ENCODE results near the gene ELAVL2. TPM values are rescaled to one million over a fixed set of nuclear protein-coding genes. Genes with fewer than 3 reads are reported as not detected.

The ELAVL2 gene
- total and polyA plus RNA-seq, 9 donors, result 2.1 to 5.6 (median 3.6) TPM

GRCh38 chr9:23698161-23698560, 127.9 kb downstream of the ELAVL2 start:
- Histone ChIP-seq H3K36me3 (ENCODE audit: control insufficient read depth, insufficient read depth, low read length) (no peaks in the 10 kb centered on the region), H3K27me3 (ENCODE audit: control insufficient read depth, insufficient read depth, low read length) (no peaks in the 10 kb centered on the region), H3K9me3 (replicated peaks; ENCODE audit: control insufficient read depth, low read depth, low read length) (no peaks in the 10 kb centered on the region), H3K4me3 (ENCODE audit: low read length) (no peak overlapping the region), H3K27ac (ENCODE audit: low read length) (no peak overlapping the region), H3K4me1 (ENCODE audit: control insufficient read depth, insufficient read depth, low read length) (no peaks in the 10 kb centered on the region)
- WGBS (ENCODE audit: insufficient coverage), result no CpG with 5 or more reads among the region's 1 CpG
- peak; percentile 33 for DNase-seq

GRCh38 chr9:23695572-23695971, 130.5 kb downstream of the ELAVL2 start:
- Histone ChIP-seq H3K27me3 (ENCODE audit: control insufficient read depth, insufficient read depth, low read length) (no peaks in the 10 kb centered on the region), H3K27ac (ENCODE audit: low read length) (no peak overlapping the region), H3K36me3 (ENCODE audit: control insufficient read depth, insufficient read depth, low read length) (no peaks in the 10 kb centered on the region), H3K9me3 (replicated peaks; ENCODE audit: control insufficient read depth, low read depth, low read length) (no peaks in the 10 kb centered on the region), H3K4me3 (ENCODE audit: low read length) (no peak overlapping the region), H3K4me1 (ENCODE audit: control insufficient read depth, insufficient read depth, low read length) (no peaks in the 10 kb centered on the region)
- DNase-seq, result no peak
- WGBS (ENCODE audit: insufficient coverage), result no CpG with 5 or more reads among the region's 5 CpGs

GRCh38 chr9:23693374-23693773, 132.7 kb downstream of the ELAVL2 start:
- Histone ChIP-seq H3K27ac (ENCODE audit: low read length) (no peak overlapping the region), H3K27me3 (ENCODE audit: control insufficient read depth, insufficient read depth, low read length) (no peaks in the 10 kb centered on the region), H3K9me3 (replicated peaks; ENCODE audit: control insufficient read depth, low read depth, low read length) (no peaks in the 10 kb centered on the region), H3K4me3 (ENCODE audit: low read length) (no peak overlapping the region), H3K4me1 (ENCODE audit: control insufficient read depth, insufficient read depth, low read length) (no peaks in the 10 kb centered on the region), H3K36me3 (ENCODE audit: control insufficient read depth, insufficient read depth, low read length) (no peaks in the 10 kb centered on the region)
- WGBS (ENCODE audit: insufficient coverage), result 100% methylated on average over 1 of the region's 5 CpGs
- DNase-seq, result no peak

GRCh38 chr9:23686896-23687295, 139.1 kb downstream of the ELAVL2 start:
- no peak overlapping the region for H3K27ac ChIP-seq (ENCODE audit: low read length)
- no CpG with 5 or more reads among the region's 1 CpG for WGBS (ENCODE audit: insufficient coverage)
- no peaks in the 10 kb centered on the region for H3K27me3 ChIP-seq (ENCODE audit: control insufficient read depth, insufficient read depth, low read length)
- no peaks in the 10 kb centered on the region for H3K9me3 ChIP-seq (replicated peaks; ENCODE audit: control insufficient read depth, low read depth, low read length)
- no peaks in the 10 kb centered on the region for H3K36me3 ChIP-seq (ENCODE audit: control insufficient read depth, insufficient read depth, low read length)
- H3K4me1 ChIP-seq (ENCODE audit: control insufficient read depth, insufficient read depth, low read length), result peaks cover 15% of the 10 kb centered on the region
- no peak overlapping the region for H3K4me3 ChIP-seq (ENCODE audit: low read length)
- no peak for DNase-seq

- no peak overlapping the region for H3K4me3 ChIP-seq (ENCODE audit: low read length)
- peaks cover 17% of the 10 kb centered on the region for H3K4me1 ChIP-seq (ENCODE audit: control insufficient read depth, insufficient read depth, low read length)
- no peak overlapping the region for H3K27ac ChIP-seq (ENCODE audit: low read length)
- H3K9me3 ChIP-seq (replicated peaks; ENCODE audit: control insufficient read depth, low read depth, low read length), result no peaks in the 10 kb centered on the region
- no peaks in the 10 kb centered on the region for H3K36me3 ChIP-seq (ENCODE audit: control insufficient read depth, insufficient read depth, low read length)
- DNase-seq, result no peak
- WGBS (ENCODE audit: insufficient coverage), result 66% methylated on average over 4 of the region's 4 CpGs
- H3K27me3 ChIP-seq (ENCODE audit: control insufficient read depth, insufficient read depth, low read length), result no peaks in the 10 kb centered on the region
Observed at GRCh38 chr9:23686257-23686656, 139.8 kb downstream of the ELAVL2 start.

- Histone ChIP-seq H3K9me3 (replicated peaks; ENCODE audit: control insufficient read depth, low read depth, low read length) (no peaks in the 10 kb centered on the region), H3K36me3 (ENCODE audit: control insufficient read depth, insufficient read depth, low read length) (no peaks in the 10 kb centered on the region), H3K27me3 (ENCODE audit: control insufficient read depth, insufficient read depth, low read length) (no peaks in the 10 kb centered on the region), H3K4me3 (ENCODE audit: low read length) (no peak overlapping the region), H3K27ac (ENCODE audit: low read length) (peak overlapping the region; percentile 77), H3K4me1 (ENCODE audit: control insufficient read depth, insufficient read depth, low read length) (peaks cover 17% of the 10 kb centered on the region)
- DNase-seq, result peak; percentile 48
- WGBS (ENCODE audit: insufficient coverage), result no CpG with 5 or more reads among the region's 7 CpGs
Observed at GRCh38 chr9:23683611-23684061, 142.4 kb downstream of the ELAVL2 start.

GRCh38 chr9:23682891-23683431, 143.1 kb downstream of the ELAVL2 start:
- no peaks in the 10 kb centered on the region for H3K27me3 ChIP-seq (ENCODE audit: control insufficient read depth, insufficient read depth, low read length)
- H3K27ac ChIP-seq (ENCODE audit: low read length), result peak overlapping the region; percentile 77
- 40% methylated on average over 2 of the region's 3 CpGs for WGBS (ENCODE audit: insufficient coverage)
- no peak overlapping the region for H3K4me3 ChIP-seq (ENCODE audit: low read length)
- peaks cover 17% of the 10 kb centered on the region for H3K4me1 ChIP-seq (ENCODE audit: control insufficient read depth, insufficient read depth, low read length)
- H3K36me3 ChIP-seq (ENCODE audit: control insufficient read depth, insufficient read depth, low read length), result no peaks in the 10 kb centered on the region
- H3K9me3 ChIP-seq (replicated peaks; ENCODE audit: control insufficient read depth, low read depth, low read length), result no peaks in the 10 kb centered on the region
- DNase-seq, result peak; percentile 68

- Histone ChIP-seq H3K4me1 (ENCODE audit: control insufficient read depth, insufficient read depth, low read length) (peaks cover 17% of the 10 kb centered on the region), H3K36me3 (ENCODE audit: control insufficient read depth, insufficient read depth, low read length) (no peaks in the 10 kb centered on the region), H3K9me3 (replicated peaks; ENCODE audit: control insufficient read depth, low read depth, low read length) (no peaks in the 10 kb centered on the region), H3K27ac (ENCODE audit: low read length) (peak overlapping the region; percentile 77), H3K4me3 (ENCODE audit: low read length) (no peak overlapping the region), H3K27me3 (ENCODE audit: control insufficient read depth, insufficient read depth, low read length) (no peaks in the 10 kb centered on the region)
- no CpG with 5 or more reads among the region's 9 CpGs for WGBS (ENCODE audit: insufficient coverage)
- DNase-seq, result peak; percentile 39
Observed at GRCh38 chr9:23682352-23682751, 143.7 kb downstream of the ELAVL2 start.

GRCh38 chr9:23677446-23677845, 148.6 kb downstream of the ELAVL2 start:
- no peak for DNase-seq
- Histone ChIP-seq H3K27me3 (ENCODE audit: control insufficient read depth, insufficient read depth, low read length) (no peaks in the 10 kb centered on the region), H3K4me3 (ENCODE audit: low read length) (no peak overlapping the region), H3K36me3 (ENCODE audit: control insufficient read depth, insufficient read depth, low read length) (no peaks in the 10 kb centered on the region), H3K4me1 (ENCODE audit: control insufficient read depth, insufficient read depth, low read length) (peaks cover 7% of the 10 kb centered on the region), H3K9me3 (replicated peaks; ENCODE audit: control insufficient read depth, low read depth, low read length) (no peaks in the 10 kb centered on the region), H3K27ac (ENCODE audit: low read length) (no peak overlapping the region)
- WGBS (ENCODE audit: insufficient coverage), result 57% methylated on average over 1 of the region's 3 CpGs

- H3K27ac ChIP-seq (ENCODE audit: low read length), result no peak overlapping the region
- peaks cover 3% of the 10 kb centered on the region for H3K36me3 ChIP-seq (ENCODE audit: control insufficient read depth, insufficient read depth, low read length)
- 70% methylated on average over 3 of the region's 6 CpGs for WGBS (ENCODE audit: insufficient coverage)
- no peaks in the 10 kb centered on the region for H3K27me3 ChIP-seq (ENCODE audit: control insufficient read depth, insufficient read depth, low read length)
- no peaks in the 10 kb centered on the region for H3K4me1 ChIP-seq (ENCODE audit: control insufficient read depth, insufficient read depth, low read length)
- H3K4me3 ChIP-seq (ENCODE audit: low read length), result no peak overlapping the region
- DNase-seq, result no peak
- H3K9me3 ChIP-seq (replicated peaks; ENCODE audit: control insufficient read depth, low read depth, low read length), result no peaks in the 10 kb centered on the region
Observed at GRCh38 chr9:23674016-23674585, 151.9 kb downstream of the ELAVL2 start.

Data from muscle of leg (tissue), 11 donors.